ENCODE results near the gene PLEKHA8.

Gene PLEKHA8

DNA sequence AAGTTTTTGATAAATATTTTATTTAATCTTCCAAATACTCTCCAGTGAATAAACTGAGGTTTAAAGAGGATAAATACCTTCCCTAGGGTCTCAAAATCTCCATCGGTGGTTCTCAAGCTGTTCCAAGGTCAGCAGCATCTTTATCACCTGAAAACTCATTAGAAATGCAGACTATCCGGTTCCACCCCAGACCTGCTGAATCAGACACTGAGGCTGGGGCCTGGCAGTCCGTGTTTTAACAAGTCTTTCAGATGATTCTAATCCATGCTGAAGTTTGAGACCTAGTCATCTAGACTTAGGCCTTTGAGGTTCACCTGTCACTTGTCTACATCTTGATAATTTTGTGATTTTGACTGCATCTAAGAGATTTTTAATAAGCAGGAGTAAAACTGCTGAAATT, 37.5 kb downstream of the PLEKHA8 start:
- H3K27ac Mint-ChIP-seq = no peak overlapping the region
- no peak for DNase-seq
- peaks cover 3% of the 10 kb centered on the region for H3K36me3 Mint-ChIP-seq (ENCODE audit: low read depth)

DNA sequence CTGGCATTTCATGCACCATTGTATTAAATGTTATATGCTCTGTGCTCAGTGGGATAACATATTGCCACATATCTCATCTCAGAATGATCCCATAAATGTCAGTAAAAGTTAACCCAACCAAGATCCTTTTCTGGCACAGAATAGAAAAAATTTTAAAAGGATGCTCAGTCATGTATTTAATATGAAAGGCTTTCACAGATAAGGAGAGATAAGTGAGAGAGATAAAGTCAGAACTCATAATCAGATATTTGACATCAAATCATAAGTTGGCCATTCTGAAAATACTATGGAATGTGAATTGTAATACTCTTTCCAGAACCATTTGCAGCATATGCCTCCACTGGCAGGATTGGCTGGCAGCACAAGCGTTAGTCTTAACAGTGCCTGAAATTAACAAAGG, 38.5 kb downstream of the PLEKHA8 start:
- Mint-ChIP-seq H3K27ac (no peak overlapping the region), H3K4me3 (no peak overlapping the region), H3K27me3 (no peaks in the 10 kb centered on the region), H3K36me3 (ENCODE audit: low read depth) (peaks cover 6% of the 10 kb centered on the region), H3K4me1 (no peaks in the 10 kb centered on the region), H3K9me3 (no peaks in the 10 kb centered on the region)
- DNase-seq (no peak), ATAC-seq (no peak)

More for the DNA sequence above, 37.5 kb downstream of the PLEKHA8 start:
- Mint-ChIP-seq H3K9me3 (no peaks in the 10 kb centered on the region), H3K4me1 (no peaks in the 10 kb centered on the region), H3K4me3 (no peak overlapping the region), H3K27me3 (no peaks in the 10 kb centered on the region)
- no peak for ATAC-seq

DNA sequence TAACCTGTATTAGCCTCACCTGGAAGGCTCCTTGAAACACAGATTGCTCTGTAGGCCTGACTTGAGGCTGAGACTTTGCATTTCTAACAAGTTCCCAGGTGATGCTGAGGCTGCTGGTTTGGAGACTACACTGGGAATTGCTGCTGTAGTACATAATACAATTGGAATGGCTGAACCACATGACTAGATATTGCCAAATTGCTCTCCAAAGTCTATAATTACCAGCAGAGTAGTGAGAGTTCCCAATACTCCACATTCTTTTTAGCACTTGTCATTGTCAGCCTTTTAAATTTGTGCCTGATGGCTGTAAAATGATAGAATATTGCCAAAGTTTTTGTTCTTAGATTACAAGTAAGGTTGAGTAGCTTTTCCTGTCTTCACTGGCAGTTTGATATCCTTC, 39.9 kb downstream of the PLEKHA8 start:
- peaks cover 6% of the 10 kb centered on the region for H3K36me3 Mint-ChIP-seq (ENCODE audit: low read depth)
- no peaks in the 10 kb centered on the region for H3K4me1 Mint-ChIP-seq
- no peak for ATAC-seq
- no peak for DNase-seq
- H3K27ac Mint-ChIP-seq = no peak overlapping the region
- no peaks in the 10 kb centered on the region for H3K27me3 Mint-ChIP-seq
- H3K4me3 Mint-ChIP-seq = no peak overlapping the region
- H3K9me3 Mint-ChIP-seq = no peaks in the 10 kb centered on the region

- no peak for DNase-seq
- Mint-ChIP-seq H3K36me3 (ENCODE audit: low read depth) (peaks cover 4% of the 10 kb centered on the region), H3K4me3 (no peak overlapping the region), H3K4me1 (no peaks in the 10 kb centered on the region), H3K27ac (no peak overlapping the region), H3K27me3 (no peaks in the 10 kb centered on the region), H3K9me3 (no peaks in the 10 kb centered on the region)
- ATAC-seq = no peak
These were observed 41.1 kb downstream of the PLEKHA8 start for GRCh38 chr7:30069096-30069867.

DNA sequence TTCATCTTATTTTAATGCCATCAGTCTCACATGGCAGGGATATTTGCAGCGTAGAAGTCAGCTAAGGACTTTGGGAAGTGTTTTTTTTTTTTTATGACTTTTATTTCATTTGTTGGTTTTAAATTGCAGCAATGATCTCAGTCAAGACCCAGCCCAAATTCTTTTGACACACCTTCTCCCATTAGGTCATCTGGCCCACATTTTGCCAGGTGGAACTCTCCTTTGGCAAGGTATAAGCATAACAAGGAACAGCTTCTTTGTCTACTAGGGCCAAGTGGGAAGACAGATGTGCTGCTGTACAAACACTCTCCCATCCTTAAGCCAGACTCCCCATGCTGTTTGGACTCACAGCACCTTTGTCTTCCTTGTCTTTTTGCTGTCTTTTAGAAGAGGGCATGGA, 41.8 kb downstream of the PLEKHA8 start:
- Mint-ChIP-seq H3K9me3 (no peaks in the 10 kb centered on the region), H3K27ac (no peak overlapping the region), H3K27me3 (no peaks in the 10 kb centered on the region), H3K36me3 (ENCODE audit: low read depth) (peaks cover 4% of the 10 kb centered on the region), H3K4me3 (no peak overlapping the region), H3K4me1 (no peaks in the 10 kb centered on the region)
- DNase-seq (no peak), ATAC-seq (no peak)

DNA sequence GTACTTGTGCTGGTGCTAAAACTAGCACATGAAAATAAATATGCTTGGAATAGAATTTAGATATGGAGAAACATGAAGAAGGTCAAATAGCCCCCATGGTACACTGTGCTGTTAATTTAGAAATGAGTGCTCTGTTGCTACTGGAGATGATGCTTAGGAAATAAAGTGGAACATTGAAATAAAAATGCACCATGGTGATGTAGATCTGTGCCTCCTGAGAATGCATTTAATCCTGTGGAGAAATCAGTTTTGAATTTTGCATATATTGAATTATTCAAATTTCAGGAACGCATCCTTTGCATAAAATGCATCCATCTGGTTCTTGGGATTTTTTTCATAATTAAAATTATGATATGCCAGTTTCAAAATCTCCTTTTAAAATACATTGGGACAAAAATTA, 44.5 kb downstream of the PLEKHA8 start:
- H3K27ac Mint-ChIP-seq = no peak overlapping the region
- no peaks in the 10 kb centered on the region for H3K9me3 Mint-ChIP-seq
- H3K4me1 Mint-ChIP-seq = no peaks in the 10 kb centered on the region
- no peak for DNase-seq
- H3K27me3 Mint-ChIP-seq = no peaks in the 10 kb centered on the region
- H3K36me3 Mint-ChIP-seq (ENCODE audit: low read depth) = peaks cover 4% of the 10 kb centered on the region
- no peak for ATAC-seq
- H3K4me3 Mint-ChIP-seq = no peak overlapping the region

GRCh38 chr7:30074422-30075030, 46.3 kb downstream of the PLEKHA8 start:
- no peak for DNase-seq
- Mint-ChIP-seq H3K4me3 (no peak overlapping the region), H3K9me3 (no peaks in the 10 kb centered on the region), H3K27me3 (no peaks in the 10 kb centered on the region), H3K27ac (no peak overlapping the region), H3K4me1 (no peaks in the 10 kb centered on the region), H3K36me3 (ENCODE audit: low read depth) (peaks cover 6% of the 10 kb centered on the region)
- no peak for ATAC-seq

DNA sequence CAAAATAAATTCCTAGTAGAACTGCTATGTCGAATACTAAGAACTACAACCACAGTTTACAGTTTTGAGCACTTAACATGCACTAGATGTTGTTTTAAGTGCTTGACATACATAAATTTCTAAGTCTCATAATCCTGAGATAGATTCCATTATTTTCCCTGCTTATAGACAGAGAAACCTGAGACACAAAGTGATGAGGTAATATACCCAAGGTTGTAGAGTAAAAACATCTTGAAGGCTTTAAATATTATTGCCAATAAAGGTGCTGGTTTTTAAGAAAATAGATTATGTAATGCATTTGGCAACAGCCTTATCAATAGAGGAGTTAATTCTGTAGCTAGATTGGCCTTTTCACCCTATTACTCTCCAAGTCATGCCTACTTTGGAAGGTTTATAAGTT, 48.2 kb downstream of the PLEKHA8 start:
- Mint-ChIP-seq H3K27me3 (no peaks in the 10 kb centered on the region), H3K9me3 (no peaks in the 10 kb centered on the region), H3K4me3 (no peak overlapping the region), H3K27ac (no peak overlapping the region), H3K4me1 (no peaks in the 10 kb centered on the region), H3K36me3 (ENCODE audit: low read depth) (peaks cover 3% of the 10 kb centered on the region)
- DNase-seq = no peak
- ATAC-seq = no peak

DNA sequence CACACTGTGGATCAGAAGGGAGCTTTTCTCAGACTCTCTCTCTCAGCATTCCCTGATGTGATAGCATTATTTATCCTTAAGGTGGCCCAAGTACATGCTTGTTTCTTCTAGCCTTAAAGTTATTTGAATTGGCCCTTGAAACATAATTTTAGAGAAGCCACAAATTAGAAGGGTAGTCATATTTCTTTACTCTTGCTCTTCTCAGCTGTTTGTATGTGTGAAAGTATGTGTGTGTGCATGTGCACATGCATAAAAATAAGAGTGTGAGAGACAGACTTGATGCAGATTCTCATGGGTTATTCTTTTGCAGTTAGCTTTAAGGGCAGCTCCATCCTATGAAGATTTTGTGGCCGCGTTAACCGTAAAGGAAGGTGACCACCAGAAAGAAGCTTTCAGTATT, 50.1 kb downstream of the PLEKHA8 start:
- no peak overlapping the region for H3K4me3 Mint-ChIP-seq
- H3K4me1 Mint-ChIP-seq = no peaks in the 10 kb centered on the region
- no peak overlapping the region for H3K27ac Mint-ChIP-seq
- H3K27me3 Mint-ChIP-seq = no peaks in the 10 kb centered on the region
- peaks cover 2% of the 10 kb centered on the region for H3K36me3 Mint-ChIP-seq (ENCODE audit: low read depth)
- DNase-seq (no peak), ATAC-seq (no peak)
- no peaks in the 10 kb centered on the region for H3K9me3 Mint-ChIP-seq

- Mint-ChIP-seq H3K27ac (no peak overlapping the region), H3K4me3 (no peak overlapping the region), H3K4me1 (no peaks in the 10 kb centered on the region), H3K36me3 (ENCODE audit: low read depth) (peaks cover 2% of the 10 kb centered on the region), H3K27me3 (no peaks in the 10 kb centered on the region), H3K9me3 (no peaks in the 10 kb centered on the region)
- ATAC-seq (no peak), DNase-seq (no peak)
These were observed 51.7 kb downstream of the PLEKHA8 start for GRCh38 chr7:30079880-30080279.

DNA sequence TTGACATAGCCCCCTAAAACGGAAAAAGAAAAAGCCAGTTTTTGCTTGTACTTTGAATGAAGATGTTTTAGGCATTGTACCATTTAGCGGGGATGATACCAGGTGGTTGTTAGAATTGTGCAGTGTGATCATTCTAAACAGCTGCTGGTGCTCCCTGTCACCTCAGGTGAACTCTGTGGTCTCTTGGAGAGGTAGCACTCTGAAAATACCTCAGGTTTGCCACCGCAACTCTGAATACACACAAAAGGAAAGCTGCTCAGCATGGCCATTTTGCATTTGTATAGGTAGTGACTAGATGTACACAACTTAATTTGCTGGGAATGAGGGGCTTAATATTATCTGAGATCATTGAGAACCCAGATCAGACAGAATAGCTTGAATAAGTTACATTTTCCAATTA, 52.6 kb downstream of the PLEKHA8 start:
- H3K27me3 Mint-ChIP-seq = no peaks in the 10 kb centered on the region
- no peak overlapping the region for H3K4me3 Mint-ChIP-seq
- DNase-seq = no peak
- H3K36me3 Mint-ChIP-seq (ENCODE audit: low read depth) = peaks cover 2% of the 10 kb centered on the region
- H3K9me3 Mint-ChIP-seq = no peaks in the 10 kb centered on the region
- H3K4me1 Mint-ChIP-seq = no peaks in the 10 kb centered on the region
- no peak for ATAC-seq
- H3K27ac Mint-ChIP-seq = no peak overlapping the region

- H3K36me3 Mint-ChIP-seq (ENCODE audit: low read depth) = peaks cover 2% of the 10 kb centered on the region
- no peaks in the 10 kb centered on the region for H3K9me3 Mint-ChIP-seq
- no peaks in the 10 kb centered on the region for H3K27me3 Mint-ChIP-seq
- H3K4me3 Mint-ChIP-seq = no peak overlapping the region
- no peak for DNase-seq
- H3K4me1 Mint-ChIP-seq = no peaks in the 10 kb centered on the region
- H3K27ac Mint-ChIP-seq = no peak overlapping the region
- no peak for ATAC-seq
These were observed 54.5 kb downstream of the PLEKHA8 start for GRCh38 chr7:30082686-30083085.

DNA sequence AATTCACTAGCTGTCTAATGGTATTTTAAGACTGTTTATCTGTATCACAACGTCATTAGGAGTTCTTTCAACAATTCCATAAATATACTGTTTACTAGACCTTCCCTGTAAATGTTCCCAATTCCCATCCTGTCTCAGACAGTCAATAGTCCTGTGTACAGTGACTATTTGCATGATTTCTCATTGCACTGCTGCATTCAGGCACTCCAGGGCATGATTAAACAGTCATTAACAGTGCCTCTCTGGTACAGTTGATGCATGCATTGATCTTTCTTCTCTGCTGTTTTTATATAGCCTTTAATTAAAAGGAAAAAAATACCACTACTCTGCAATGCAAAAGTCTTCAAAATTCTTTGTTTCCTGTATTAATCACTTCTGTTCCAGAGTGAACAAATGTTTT, 55.1 kb downstream of the PLEKHA8 start:
- Mint-ChIP-seq H3K27ac (no peak overlapping the region), H3K4me1 (no peaks in the 10 kb centered on the region), H3K36me3 (ENCODE audit: low read depth) (peaks cover 2% of the 10 kb centered on the region), H3K4me3 (no peak overlapping the region), H3K9me3 (no peaks in the 10 kb centered on the region), H3K27me3 (no peaks in the 10 kb centered on the region)
- no peak for ATAC-seq
- DNase-seq = no peak

- Mint-ChIP-seq H3K9me3 (no peaks in the 10 kb centered on the region), H3K4me1 (no peaks in the 10 kb centered on the region), H3K27ac (no peak overlapping the region), H3K36me3 (ENCODE audit: low read depth) (peaks cover under 1% of the 10 kb centered on the region), H3K4me3 (no peak overlapping the region), H3K27me3 (no peaks in the 10 kb centered on the region)
- ATAC-seq (no peak), DNase-seq (no peak)
These were observed 56.0 kb downstream of the PLEKHA8 start for GRCh38 chr7:30084212-30084611.

- no peaks in the 10 kb centered on the region for H3K27me3 Mint-ChIP-seq
- H3K4me3 Mint-ChIP-seq = no peak overlapping the region
- no peak overlapping the region for H3K27ac Mint-ChIP-seq
- no peaks in the 10 kb centered on the region for H3K9me3 Mint-ChIP-seq
- DNase-seq (no peak), ATAC-seq (no peak)
- H3K36me3 Mint-ChIP-seq (ENCODE audit: low read depth) = no peaks in the 10 kb centered on the region
- no peaks in the 10 kb centered on the region for H3K4me1 Mint-ChIP-seq
These were observed 58.3 kb downstream of the PLEKHA8 start for GRCh38 chr7:30086529-30086928.

Measured in activated naive CD8-positive, alpha-beta T cell treated with anti-CD3 and anti-CD28 coated beads, Interleukin-2, amount 50 U/mL, for 24 hours (primary cell).